H1 (cell line): Measurements from ENCODE around the gene KCNC2.

Experiments used
- CTCF ChIP-seq, 3 experiments: IDR thresholded peaks; 1 replicate in 2 of 3; 2 replicates in 1 of 3; pipeline versions ENCODE4 v1.5.1 to v1.6.1; 2011; ENCODE audit warnings: low read length in 3 of 3, mild to moderate bottlenecking in 3 of 3, inconsistent platforms in 2 of 3, low read depth in 1 of 3, moderate library complexity in 1 of 3; ENCODE audit not compliant: insufficient read depth in 1 of 3; ENCODE audit errors: control extremely low read depth in 1 of 3
- KDM5A ChIP-seq: fragments of 200-600 bp; IDR thresholded peaks from 2 replicates; pipeline ENCODE4 v1.7.1; 2012; ENCODE audit warnings: mild to moderate bottlenecking, low read length, inconsistent platforms, mixed read lengths
- NANOG ChIP-seq: IDR thresholded peaks from 2 replicates; pipeline ENCODE4 v1.6.1; 2011; ENCODE audit warnings: low read length, low read depth, mild to moderate bottlenecking, inconsistent platforms; ENCODE audit not compliant: insufficient read depth, poor library complexity, severe bottlenecking
- PHF8 ChIP-seq: fragments of 200-600 bp; sonication (generic); conservative IDR thresholded peaks from 2 replicates; pipeline ENCODE4 v1.7.1; 2012; ENCODE audit warnings: low read depth, mild to moderate bottlenecking, inconsistent platforms, low read length, moderate library complexity
- POLR2A ChIP-seq, 2 experiments: IDR thresholded peaks; 1 replicate in 1 of 2; 2 replicates in 1 of 2; pipeline ENCODE4 v1.6.1; 2011; ENCODE audit warnings: low read depth in 2 of 2, low read length in 2 of 2, mild to moderate bottlenecking in 2 of 2; ENCODE audit errors: control extremely low read depth in 1 of 2
- POLR2AphosphoS5 ChIP-seq: IDR thresholded peaks from 2 replicates; pipeline ENCODE4 v1.6.1; 2011; ENCODE audit warnings: low read depth, low read length
- SP4 ChIP-seq: IDR thresholded peaks from 2 replicates; pipeline ENCODE4 v1.6.1; 2012; ENCODE audit warnings: low read length, inconsistent platforms
- TAF1 ChIP-seq: IDR thresholded peaks from 2 replicates; pipeline ENCODE4 v1.6.1; 2011; ENCODE audit warnings: mild to moderate bottlenecking, low read depth, low read length
- TEAD4 ChIP-seq: IDR thresholded peaks from 2 replicates; pipeline ENCODE4 v1.6.1; 2012; ENCODE audit warnings: low read depth, low read length, inconsistent platforms, mixed read lengths
- TF ChIP-seq, protein P1 (sequence below): IDR thresholded peaks from 2 replicates; pipeline ENCODE4 v1.6.1; 2012; ENCODE audit warnings: low read length, inconsistent platforms

- TF ChIP-seq NANOG (no peak), CTCF (IDR thresholded peaks at IDR 0.05; ENCODE audit: control extremely low read depth in 1 of 3, insufficient read depth in 1 of 3, low read depth in 1 of 3, low read length in 3 of 3) (no peak), TEAD4 (no peak), POLR2AphosphoS5 (no peak), KDM5A (no peak), PHF8 (no peak), POLR2A (IDR thresholded peaks at IDR 0.05; ENCODE audit: control extremely low read depth in 1 of 2, low read depth in 2 of 2, low read length in 2 of 2) (no peak), TAF1 (no peak), SP4 (no peak)
- TF ChIP-seq, protein P1, sequence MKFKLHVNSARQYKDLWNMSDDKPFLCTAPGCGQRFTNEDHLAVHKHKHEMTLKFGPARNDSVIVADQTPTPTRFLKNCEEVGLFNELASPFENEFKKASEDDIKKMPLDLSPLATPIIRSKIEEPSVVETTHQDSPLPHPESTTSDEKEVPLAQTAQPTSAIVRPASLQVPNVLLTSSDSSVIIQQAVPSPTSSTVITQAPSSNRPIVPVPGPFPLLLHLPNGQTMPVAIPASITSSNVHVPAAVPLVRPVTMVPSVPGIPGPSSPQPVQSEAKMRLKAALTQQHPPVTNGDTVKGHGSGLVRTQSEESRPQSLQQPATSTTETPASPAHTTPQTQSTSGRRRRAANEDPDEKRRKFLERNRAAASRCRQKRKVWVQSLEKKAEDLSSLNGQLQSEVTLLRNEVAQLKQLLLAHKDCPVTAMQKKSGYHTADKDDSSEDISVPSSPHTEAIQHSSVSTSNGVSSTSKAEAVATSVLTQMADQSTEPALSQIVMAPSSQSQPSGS, result no peak
Measured at GRCh38 chr12:75209812-75210138, at the start of gene KCNC2.
